ENCODE measurements around the gene DBX1. TPM values are rescaled to one million over a fixed set of nuclear protein-coding genes. Genes with fewer than 3 reads are reported as not detected.

DBX1 gene
- total and polyA plus RNA-seq, 10 of the 15 experiments (the other 5 are each of a cell fraction or from before 2014, with no cell fraction given): not detected

GRCh38 chr11:20197881-20198280, 37.6 kb upstream of the DBX1 start (continued):
- TF ChIP-seq GATAD2B (conservative IDR thresholded peaks at IDR 0.05; ENCODE audit: low read depth) (no peak), ZNF217 (IDR thresholded peaks at IDR 0.05) (peak; percentile 59; the same call in 1 of the 2 replicates), ATF7 (IDR thresholded peaks at IDR 0.05; ENCODE audit: low read depth) (peak; percentile 38; the same call in 1 of the 2 replicates), NR2F1 (conservative IDR thresholded peaks at IDR 0.05) (no peak), MEF2B (IDR thresholded peaks at IDR 0.05; ENCODE audit: partially characterized antibody, poor library complexity, severe bottlenecking) (no peak), REST (IDR thresholded peaks at IDR 0.05; ENCODE audit: low read depth, low read length) (no peak), TCF3 (IDR thresholded peaks at IDR 0.05; ENCODE audit: borderline replicate concordance, insufficient read depth, low read depth, low read length) (0 out of 2 replicates have a peak, but pooled peaks have one; percentile 30), CREM (IDR thresholded peaks at IDR 0.05; ENCODE audit: low read depth) (no peak), BACH1 (IDR thresholded peaks at IDR 0.05; ENCODE audit: borderline replicate concordance) (no peak), NFXL1 (IDR thresholded peaks at IDR 0.05; ENCODE audit: borderline replicate concordance) (no peak), NFYA (IDR thresholded peaks at IDR 0.05; ENCODE audit: borderline replicate concordance, low read depth, low read length) (no peak), SP1 (IDR thresholded peaks at IDR 0.05; ENCODE audit: low read depth, low read length) (no peak), NFIC (IDR thresholded peaks at IDR 0.05; ENCODE audit: low read depth, low read length) (no peak), POLR2AphosphoS5 (IDR thresholded peaks at IDR 0.05; ENCODE audit: low read length) (no peak), SRF (IDR thresholded peaks at IDR 0.05; ENCODE audit: low read depth in 2 of 2, low read length in 2 of 2) (no peak), TCF12 (IDR thresholded peaks at IDR 0.05; ENCODE audit: low read depth, low read length) (peak; percentile 80), TAF1 (IDR thresholded peaks at IDR 0.05; ENCODE audit: borderline replicate concordance, low read depth, low read length) (no peak), SUPT20H (IDR thresholded peaks at IDR 0.05; ENCODE audit: borderline replicate concordance, control insufficient read depth, low read depth, low read length) (no peak), ZNF274 (IDR thresholded peaks at IDR 0.05; ENCODE audit: insufficient read depth, insufficient read length) (no peak)
- TF ChIP-seq, protein P1, sequence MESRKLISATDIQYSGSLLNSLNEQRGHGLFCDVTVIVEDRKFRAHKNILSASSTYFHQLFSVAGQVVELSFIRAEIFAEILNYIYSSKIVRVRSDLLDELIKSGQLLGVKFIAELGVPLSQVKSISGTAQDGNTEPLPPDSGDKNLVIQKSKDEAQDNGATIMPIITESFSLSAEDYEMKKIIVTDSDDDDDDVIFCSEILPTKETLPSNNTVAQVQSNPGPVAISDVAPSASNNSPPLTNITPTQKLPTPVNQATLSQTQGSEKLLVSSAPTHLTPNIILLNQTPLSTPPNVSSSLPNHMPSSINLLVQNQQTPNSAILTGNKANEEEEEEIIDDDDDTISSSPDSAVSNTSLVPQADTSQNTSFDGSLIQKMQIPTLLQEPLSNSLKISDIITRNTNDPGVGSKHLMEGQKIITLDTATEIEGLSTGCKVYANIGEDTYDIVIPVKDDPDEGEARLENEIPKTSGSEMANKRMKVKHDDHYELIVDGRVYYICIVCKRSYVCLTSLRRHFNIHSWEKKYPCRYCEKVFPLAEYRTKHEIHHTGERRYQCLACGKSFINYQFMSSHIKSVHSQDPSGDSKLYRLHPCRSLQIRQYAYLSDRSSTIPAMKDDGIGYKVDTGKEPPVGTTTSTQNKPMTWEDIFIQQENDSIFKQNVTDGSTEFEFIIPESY (IDR thresholded peaks at IDR 0.05): no peak
- TF ChIP-seq, protein P2, sequence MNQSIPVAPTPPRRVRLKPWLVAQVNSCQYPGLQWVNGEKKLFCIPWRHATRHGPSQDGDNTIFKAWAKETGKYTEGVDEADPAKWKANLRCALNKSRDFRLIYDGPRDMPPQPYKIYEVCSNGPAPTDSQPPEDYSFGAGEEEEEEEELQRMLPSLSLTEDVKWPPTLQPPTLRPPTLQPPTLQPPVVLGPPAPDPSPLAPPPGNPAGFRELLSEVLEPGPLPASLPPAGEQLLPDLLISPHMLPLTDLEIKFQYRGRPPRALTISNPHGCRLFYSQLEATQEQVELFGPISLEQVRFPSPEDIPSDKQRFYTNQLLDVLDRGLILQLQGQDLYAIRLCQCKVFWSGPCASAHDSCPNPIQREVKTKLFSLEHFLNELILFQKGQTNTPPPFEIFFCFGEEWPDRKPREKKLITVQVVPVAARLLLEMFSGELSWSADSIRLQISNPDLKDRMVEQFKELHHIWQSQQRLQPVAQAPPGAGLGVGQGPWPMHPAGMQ (IDR thresholded peaks at IDR 0.05; ENCODE audit: borderline replicate concordance): no peak
- TF ChIP-seq, protein P3, sequence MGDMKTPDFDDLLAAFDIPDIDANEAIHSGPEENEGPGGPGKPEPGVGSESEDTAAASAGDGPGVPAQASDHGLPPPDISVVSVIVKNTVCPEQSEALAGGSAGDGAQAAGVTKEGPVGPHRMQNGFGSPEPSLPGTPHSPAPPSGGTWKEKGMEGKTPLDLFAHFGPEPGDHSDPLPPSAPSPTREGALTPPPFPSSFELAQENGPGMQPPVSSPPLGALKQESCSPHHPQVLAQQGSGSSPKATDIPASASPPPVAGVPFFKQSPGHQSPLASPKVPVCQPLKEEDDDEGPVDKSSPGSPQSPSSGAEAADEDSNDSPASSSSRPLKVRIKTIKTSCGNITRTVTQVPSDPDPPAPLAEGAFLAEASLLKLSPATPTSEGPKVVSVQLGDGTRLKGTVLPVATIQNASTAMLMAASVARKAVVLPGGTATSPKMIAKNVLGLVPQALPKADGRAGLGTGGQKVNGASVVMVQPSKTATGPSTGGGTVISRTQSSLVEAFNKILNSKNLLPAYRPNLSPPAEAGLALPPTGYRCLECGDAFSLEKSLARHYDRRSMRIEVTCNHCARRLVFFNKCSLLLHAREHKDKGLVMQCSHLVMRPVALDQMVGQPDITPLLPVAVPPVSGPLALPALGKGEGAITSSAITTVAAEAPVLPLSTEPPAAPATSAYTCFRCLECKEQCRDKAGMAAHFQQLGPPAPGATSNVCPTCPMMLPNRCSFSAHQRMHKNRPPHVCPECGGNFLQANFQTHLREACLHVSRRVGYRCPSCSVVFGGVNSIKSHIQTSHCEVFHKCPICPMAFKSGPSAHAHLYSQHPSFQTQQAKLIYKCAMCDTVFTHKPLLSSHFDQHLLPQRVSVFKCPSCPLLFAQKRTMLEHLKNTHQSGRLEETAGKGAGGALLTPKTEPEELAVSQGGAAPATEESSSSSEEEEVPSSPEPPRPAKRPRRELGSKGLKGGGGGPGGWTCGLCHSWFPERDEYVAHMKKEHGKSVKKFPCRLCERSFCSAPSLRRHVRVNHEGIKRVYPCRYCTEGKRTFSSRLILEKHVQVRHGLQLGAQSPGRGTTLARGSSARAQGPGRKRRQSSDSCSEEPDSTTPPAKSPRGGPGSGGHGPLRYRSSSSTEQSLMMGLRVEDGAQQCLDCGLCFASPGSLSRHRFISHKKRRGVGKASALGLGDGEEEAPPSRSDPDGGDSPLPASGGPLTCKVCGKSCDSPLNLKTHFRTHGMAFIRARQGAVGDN (IDR thresholded peaks at IDR 0.05): no peak
